Body of pancreas (tissue), 4 donors: ENCODE data around the gene PIP5K1B.

Source experiments
- CTCF ChIP-seq, 7 experiments: fragments of 450-650 bp in 4 of 7; fragments of 200-600 bp in 3 of 7; sonication (generic) in 3 of 7; IDR thresholded peaks; one replicate each; pipeline ENCODE4 v1.5.1; 2016 to 2019; ENCODE audit warnings: antibody characterized with exemption in 7 of 7
- POLR2A ChIP-seq, 3 donors: fragments of 450-650 bp; IDR thresholded peaks; one replicate each; pipeline ENCODE4 v1.6.1; 2016; ENCODE audit warnings: antibody characterized with exemption in 3 of 3, mild to moderate bottlenecking in 2 of 3

- TF ChIP-seq POLR2A (IDR thresholded peaks at IDR 0.05) (no peak), CTCF (IDR thresholded peaks at IDR 0.05) (no peak)
Observed at GRCh38 chr9:68983008-68983411, 278.0 kb downstream of the PIP5K1B start.
